GM12878 (cell line): Measurements from ENCODE around the gene ICOSLG.

Experiments
- CEBPB ChIP-seq, 2 experiments: fragments of 150-350 bp in 1 of 2; IDR thresholded peaks; 2 replicates each; pipeline ENCODE4 v1.6.1; 2012 to 2014; ENCODE audit warnings: low read depth in 2 of 2, low read length in 2 of 2, borderline replicate concordance in 1 of 2, inconsistent platforms in 1 of 2
- TF ChIP-seq, protein P1 (sequence below): fragments of 450-650 bp; formaldehyde crosslinking; IDR thresholded peaks from 2 replicates; pipeline ENCODE4 v1.5.0; 2022; ENCODE audit warnings: mild to moderate bottlenecking, missing genetic modification characterization

- TF ChIP-seq, protein P1, sequence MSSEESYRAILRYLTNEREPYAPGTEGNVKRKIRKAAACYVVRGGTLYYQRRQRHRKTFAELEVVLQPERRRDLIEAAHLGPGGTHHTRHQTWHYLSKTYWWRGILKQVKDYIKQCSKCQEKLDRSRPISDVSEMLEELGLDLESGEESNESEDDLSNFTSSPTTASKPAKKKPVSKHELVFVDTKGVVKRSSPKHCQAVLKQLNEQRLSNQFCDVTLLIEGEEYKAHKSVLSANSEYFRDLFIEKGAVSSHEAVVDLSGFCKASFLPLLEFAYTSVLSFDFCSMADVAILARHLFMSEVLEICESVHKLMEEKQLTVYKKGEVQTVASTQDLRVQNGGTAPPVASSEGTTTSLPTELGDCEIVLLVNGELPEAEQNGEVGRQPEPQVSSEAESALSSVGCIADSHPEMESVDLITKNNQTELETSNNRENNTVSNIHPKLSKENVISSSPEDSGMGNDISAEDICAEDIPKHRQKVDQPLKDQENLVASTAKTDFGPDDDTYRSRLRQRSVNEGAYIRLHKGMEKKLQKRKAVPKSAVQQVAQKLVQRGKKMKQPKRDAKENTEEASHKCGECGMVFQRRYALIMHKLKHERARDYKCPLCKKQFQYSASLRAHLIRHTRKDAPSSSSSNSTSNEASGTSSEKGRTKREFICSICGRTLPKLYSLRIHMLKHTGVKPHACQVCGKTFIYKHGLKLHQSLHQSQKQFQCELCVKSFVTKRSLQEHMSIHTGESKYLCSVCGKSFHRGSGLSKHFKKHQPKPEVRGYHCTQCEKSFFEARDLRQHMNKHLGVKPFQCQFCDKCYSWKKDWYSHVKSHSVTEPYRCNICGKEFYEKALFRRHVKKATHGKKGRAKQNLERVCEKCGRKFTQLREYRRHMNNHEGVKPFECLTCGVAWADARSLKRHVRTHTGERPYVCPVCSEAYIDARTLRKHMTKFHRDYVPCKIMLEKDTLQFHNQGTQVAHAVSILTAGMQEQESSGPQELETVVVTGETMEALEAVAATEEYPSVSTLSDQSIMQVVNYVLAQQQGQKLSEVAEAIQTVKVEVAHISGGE (CRISPR knock-in tag) = no peak
- TF ChIP-seq CEBPB (IDR thresholded peaks at IDR 0.05; ENCODE audit: borderline replicate concordance in 1 of 2, low read depth in 2 of 2, low read length in 2 of 2) = no peak
These were observed 22.5 kb upstream of the ICOSLG start for GRCh38 chr21:44263221-44263760.
